Measurements from ENCODE around the gene DCC.

Gene DCC

DNA sequence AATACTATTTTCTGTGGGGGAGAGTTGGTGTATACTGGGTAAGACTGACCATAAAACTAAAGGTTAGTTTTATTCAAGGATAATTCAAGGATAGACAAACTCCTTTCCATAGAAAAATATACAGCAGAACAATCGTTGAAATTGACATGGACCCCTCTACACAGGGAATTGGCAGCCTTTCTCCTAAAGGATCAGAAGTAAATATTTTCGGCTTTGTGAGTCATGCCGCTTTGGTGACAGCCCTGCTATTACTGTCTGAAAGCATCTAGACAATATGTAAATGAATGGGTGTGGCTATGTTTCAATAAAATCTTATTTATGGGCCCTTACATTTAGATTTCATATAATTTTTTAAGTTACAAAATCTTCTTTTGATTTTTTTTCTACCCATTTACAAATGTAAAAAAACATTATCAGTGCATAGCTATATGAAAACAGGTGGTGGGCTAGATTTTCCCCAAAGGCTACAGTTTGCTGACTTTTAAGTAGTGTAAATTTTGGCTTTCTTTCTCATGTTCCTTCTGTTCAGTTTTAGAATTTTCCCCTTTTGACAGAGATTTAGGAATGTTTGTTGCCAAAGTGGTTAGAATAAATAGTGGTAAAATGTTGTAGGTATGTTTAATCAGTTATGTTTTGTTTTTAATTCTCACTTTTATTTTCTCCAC, 270.6 kb downstream of the DCC start:
- DNase-seq = no peak

DNA sequence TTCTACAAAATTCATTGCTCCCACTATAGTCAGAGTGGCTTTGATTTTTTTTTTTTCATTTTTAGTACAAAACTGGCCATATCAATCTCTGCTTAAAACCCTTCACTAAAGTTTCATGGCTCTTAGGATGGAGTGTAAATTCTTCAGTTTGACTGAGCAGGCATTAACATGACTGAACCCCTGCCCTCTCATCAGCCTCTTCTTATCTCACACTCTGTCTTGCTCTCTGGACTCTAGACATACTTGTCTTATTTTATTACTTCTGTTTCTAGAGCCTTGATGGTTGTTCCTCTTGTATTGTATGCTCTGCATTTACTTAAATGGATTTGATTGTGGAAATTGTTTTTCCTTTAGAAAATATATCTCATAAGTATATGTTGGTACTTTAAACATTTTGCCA, 272.4 kb downstream of the DCC start:
- DNase-seq = no peak

DNA sequence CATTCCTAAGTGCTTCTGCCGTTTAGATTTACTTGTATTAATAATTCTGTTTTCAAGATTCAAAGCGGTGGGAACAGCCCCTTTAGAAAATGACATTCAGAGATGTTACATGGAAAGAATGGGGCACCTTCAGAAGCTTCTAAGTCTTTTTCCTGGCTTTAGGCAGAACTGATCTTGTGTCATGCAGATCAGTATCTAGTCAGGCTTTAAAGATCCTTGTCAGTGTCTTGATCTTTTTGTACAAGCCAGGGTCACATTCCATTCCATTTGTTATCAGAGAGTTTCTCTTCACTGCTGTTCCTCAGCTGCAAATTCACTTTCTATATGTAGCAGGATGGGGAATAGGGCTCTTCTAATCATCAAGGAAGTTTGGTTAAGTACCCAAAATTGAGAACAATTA, 275.3 kb downstream of the DCC start:
- no peak for DNase-seq

GRCh38 chr18:52615943-52616342, 275.9 kb downstream of the DCC start:
- no peak for DNase-seq

GRCh38 chr18:52617931-52618330, 277.9 kb downstream of the DCC start:
- no peak for DNase-seq

DNA sequence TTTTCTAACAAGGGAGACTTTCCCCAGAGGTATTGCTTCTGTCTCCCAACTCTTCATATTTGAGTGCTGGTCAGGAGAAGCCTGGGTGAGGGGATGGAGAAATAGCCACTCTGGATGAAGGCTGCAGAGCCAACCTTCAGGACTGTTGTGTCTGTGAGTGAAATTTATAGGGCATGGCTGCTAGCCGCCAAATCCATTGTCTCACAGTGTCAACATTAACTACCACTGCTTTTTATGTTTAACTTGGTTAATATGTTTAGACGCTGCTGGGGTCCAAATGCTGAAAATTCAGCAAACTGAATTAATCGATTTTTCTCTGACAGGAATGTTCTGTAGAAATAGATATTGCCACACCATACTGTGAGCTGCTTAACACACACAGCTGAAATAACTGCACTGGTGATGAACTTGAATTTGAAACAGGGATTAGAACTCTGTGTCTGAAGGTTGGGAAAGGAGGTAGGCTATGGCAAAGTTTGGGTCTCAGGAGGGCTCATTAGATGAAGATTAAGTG, 281.0 kb downstream of the DCC start:
- no peak for DNase-seq

- no peak for DNase-seq
These were observed 284.7 kb downstream of the DCC start for GRCh38 chr18:52624702-52625101.

DNA sequence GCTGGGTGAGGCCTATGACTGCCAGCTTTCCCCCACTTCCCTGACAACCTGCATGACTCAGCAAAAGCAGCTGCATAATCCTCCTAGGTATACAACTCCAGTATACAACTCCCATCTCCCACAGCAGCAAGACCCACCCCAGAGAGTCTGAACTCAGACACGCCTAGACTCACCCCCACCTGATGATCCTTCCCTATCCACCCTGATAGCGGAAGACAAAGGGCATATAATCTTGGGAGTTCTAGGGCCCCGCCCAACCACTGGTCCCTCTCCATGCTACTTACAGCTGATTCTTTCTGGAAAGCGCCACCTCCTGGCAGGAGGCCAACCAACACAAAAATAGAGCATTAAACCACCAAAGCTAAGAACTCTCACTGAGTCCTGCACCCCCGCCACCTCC, 296.5 kb downstream of the DCC start:
- no peak for DNase-seq

GRCh38 chr18:52648201-52648600, 308.2 kb downstream of the DCC start:
- DNase-seq = no peak

- DNase-seq = no peak
These were observed 312.4 kb downstream of the DCC start for GRCh38 chr18:52652391-52652790.

DNA sequence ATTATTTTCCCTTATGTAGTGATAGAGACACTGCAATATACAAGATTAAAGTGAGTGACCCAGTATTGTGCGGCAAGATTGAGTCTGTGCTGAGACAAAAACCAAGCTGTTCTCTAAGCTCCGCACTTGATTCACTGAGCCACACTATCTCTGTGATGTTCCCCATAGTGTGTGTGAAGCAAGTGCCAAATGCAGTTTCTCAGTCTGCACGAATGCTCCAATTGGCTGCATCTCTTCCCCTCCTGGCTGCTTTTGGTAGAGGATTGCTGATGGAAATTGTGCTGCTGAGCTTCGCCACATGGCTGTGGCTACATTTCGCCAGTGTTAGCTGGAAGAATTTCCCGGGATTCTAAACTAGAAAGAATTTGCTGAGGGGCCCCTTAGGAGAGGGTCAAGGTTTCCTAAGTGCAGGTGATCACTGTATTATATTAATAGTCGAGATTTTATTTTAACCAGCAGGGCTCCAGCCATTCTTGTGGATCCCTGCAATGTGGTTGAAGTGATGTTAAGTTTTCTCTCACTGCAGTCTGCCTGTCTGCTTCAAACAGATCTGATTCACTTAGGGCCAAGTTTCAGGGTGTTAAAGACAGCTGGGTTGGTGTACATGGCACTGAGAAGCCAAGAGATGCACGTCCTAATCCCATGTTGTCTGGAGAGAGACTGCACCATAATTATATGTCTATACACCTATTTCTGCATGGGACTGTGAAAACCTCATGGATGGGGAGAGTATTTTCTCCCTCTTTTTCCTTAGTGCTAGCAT, 317.2 kb downstream of the DCC start:
- DNase-seq = no peak

DNA sequence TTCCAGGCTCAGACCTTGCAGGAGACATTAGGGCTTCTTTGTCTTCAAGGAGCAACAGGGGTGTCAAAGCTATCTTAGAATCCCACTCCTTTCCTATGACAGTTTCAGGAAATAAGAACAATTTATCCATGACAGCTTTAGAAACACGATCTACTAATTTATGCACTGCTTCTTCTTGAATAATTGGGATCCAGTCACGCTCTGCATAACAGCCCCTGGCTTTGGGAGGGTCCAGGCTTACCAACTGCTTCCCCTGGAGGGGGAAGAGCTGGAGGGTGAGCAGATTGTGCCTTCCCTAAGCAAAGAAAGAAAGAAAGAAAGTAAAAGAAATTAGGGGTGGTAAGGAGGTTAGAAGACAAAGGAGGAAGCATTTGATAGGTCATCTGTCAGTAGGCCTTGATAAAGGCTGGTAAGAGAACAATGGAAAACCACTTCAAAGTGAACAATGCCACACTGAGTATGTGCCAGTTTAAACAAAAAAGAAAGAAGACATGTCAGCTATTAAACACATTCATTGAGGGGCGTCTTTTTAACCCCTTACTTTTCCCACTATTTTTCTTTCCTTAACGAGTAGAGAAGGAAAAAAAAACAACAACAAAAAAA, 327.6 kb downstream of the DCC start:
- no peak for DNase-seq

- DNase-seq = no peak
These were observed 330.9 kb downstream of the DCC start for GRCh38 chr18:52670896-52671295.

- no peak for DNase-seq
These were observed 338.0 kb downstream of the DCC start for GRCh38 chr18:52678034-52678433.

- no peak for DNase-seq
These were observed 338.6 kb downstream of the DCC start for GRCh38 chr18:52678551-52678950.

- DNase-seq = no peak
These were observed 339.4 kb downstream of the DCC start for GRCh38 chr18:52679354-52679753.

DNA sequence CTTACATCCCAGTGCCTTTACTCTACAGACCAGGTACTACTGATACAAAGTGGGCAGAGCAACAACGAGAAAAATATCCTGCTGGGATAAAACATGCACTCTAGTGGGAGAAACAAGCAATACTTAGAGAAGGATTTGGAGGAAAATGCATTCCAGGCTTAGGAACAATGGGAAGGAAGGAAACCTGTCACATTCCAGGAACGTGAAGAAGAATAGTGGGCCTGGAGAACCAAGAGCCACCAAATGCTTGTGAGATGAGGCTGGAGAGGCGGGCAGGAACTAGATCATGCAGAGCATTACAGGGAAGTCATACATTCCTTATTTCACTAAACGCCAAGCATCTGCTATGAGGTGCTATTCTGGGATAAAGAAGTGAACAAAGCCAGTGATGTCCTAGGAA, 342.3 kb downstream of the DCC start:
- DNase-seq = no peak

DNA sequence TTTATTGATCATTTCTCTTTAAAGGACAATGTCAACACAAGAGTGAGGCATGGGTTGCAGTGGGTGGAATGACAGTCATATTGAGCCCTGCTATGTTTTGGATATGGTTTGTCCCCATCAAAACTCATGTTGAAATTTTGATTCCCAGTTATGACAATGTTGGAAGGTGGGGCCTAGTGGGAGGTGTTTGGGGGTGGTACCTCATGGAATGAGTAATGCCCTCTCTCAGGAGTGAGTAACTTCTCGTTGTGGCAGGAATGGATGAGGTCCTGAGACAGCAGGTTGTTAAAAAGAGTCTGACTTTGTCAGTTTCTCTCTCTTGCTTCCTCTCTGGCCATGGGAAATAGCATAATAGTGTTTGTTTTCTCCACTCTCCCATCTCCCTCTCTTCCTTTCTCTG, 345.3 kb downstream of the DCC start:
- DNase-seq = no peak

DNA sequence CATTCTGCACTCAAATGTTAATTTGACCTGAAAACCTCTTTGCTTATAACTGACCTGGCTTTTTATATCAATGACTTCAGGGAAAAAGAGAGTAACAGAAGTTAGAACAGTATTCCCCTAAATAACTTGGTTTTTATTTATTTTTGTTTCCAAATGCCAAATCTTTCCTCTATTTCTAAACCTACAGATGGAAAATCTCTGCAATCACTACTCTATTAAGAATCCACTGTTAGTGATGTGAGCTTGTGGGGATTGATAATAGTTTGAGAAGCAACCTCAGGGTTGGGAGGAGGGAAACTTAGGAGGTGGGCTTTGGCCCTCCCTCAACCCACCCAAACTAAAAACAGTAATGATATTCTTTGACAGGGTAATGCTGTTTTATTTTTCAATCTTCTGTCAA, 351.8 kb downstream of the DCC start:
- no peak for DNase-seq

DNA sequence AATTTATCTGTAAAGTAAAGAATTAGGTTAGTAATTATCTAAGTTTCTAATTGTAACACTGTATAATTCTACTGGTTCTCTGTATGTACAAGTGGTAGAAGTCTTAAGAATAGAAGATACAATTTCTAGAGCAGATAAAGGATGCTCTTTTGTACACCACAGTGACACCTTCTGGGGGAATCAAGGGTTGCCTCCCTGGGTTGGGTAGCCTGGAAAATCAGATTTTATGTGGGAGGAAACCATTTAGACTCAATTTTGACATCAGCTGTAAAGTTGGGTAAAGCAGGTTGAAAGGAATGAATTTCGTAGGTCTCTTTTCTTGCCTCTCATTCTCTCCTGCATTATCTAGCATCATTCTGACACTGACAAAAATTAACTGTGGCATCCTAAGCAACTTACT, 354.8 kb downstream of the DCC start:
- DNase-seq = no peak

GRCh38 chr18:52700116-52700515, 360.1 kb downstream of the DCC start:
- no peak for DNase-seq

DNA sequence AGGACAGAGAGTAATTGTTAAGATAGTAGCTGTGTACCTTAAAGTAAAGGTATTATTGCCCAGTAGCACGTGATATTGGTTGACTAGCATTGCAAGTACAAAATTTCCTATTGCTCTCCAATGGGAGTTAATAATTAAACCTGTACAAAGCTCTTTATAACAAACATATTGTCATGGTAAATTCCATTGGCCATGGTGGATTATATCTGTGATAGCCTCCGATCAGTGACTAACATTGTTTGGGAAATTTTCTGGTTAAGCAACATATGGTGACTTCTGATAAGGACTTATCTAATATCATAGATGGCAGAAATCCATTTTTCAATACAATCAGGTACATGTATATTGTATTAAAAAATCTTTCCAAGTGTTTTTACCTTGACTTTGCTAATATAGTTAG, 360.8 kb downstream of the DCC start:
- DNase-seq = no peak

DNA sequence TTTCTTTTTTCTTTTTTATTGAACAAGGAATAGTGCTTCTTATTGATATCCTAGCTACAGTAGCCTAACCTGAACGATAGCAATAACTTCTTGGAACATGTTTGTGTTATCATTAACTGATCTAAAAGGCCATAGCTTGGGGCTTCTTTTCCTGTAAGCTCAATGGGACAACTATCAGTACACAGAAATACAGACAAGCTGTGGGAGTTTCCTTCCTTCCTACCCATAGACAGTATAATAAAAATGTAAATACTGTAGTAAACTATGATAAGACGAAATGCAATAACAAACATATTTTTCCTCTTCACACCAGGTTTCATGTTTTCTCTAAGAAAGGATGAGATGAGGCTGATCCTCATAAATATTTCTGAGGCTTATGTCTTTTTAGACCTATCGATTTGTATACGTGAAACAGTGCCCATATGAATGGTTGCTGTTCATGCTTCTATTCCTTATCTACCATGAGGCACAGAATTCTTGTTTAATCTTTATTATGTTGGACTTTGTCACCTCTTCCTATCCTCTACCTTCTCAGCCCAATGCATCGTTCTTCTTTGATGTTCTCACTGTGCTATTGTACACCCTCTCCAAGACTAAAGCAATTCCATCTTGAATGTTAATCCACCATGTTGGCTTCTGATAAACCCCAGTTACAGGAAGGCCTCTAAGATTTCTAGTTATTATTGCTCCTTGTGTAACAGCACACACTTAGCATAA, 361.4 kb downstream of the DCC start:
- no peak for DNase-seq

- no peak for DNase-seq
These were observed 375.4 kb downstream of the DCC start for GRCh38 chr18:52715421-52715820.
